HG03432 (cell line): ENCODE data around the gene CCDC33.

Source experiments
- ATAC-seq: cut with Tn5 transposase; IDR thresholded peaks from one replicate; pipeline ENCODE4 v1.9.1; 2021; ENCODE audit warnings: mild to moderate bottlenecking, moderate library complexity; ENCODE audit not compliant: unreplicated experiment

The CCDC33 gene

GRCh38 chr15:74311734-74312444, 75.8 kb downstream of the CCDC33 start:
- ATAC-seq: no peak

GRCh38 chr15:74312445-74313007, 76.4 kb downstream of the CCDC33 start:
- ATAC-seq: no peak

GRCh38 chr15:74313889-74314288, 77.8 kb downstream of the CCDC33 start:
- no peak for ATAC-seq

- no peak for ATAC-seq
Observed at GRCh38 chr15:74314795-74315438, 78.8 kb downstream of the CCDC33 start.

GRCh38 chr15:74315626-74316025, 79.5 kb downstream of the CCDC33 start:
- no peak for ATAC-seq

GRCh38 chr15:74316141-74316540, 80.0 kb downstream of the CCDC33 start:
- no peak for ATAC-seq

GRCh38 chr15:74317820-74318375, 81.8 kb downstream of the CCDC33 start:
- no peak for ATAC-seq

GRCh38 chr15:74318376-74319137, 82.4 kb downstream of the CCDC33 start:
- no peak for ATAC-seq

- no peak for ATAC-seq
Observed at GRCh38 chr15:74319138-74319460, 83.0 kb downstream of the CCDC33 start.

- ATAC-seq: no peak
Observed at GRCh38 chr15:74319596-74320351, 83.6 kb downstream of the CCDC33 start.

GRCh38 chr15:74320352-74321247, 84.5 kb downstream of the CCDC33 start:
- ATAC-seq: no peak

- no peak for ATAC-seq
Observed at GRCh38 chr15:74322558-74323180, 86.5 kb downstream of the CCDC33 start.

- no peak for ATAC-seq
Observed at GRCh38 chr15:74324714-74325113, 88.6 kb downstream of the CCDC33 start.

GRCh38 chr15:74326746-74327145, 90.6 kb downstream of the CCDC33 start:
- no peak for ATAC-seq

GRCh38 chr15:74327756-74328155, 91.6 kb downstream of the CCDC33 start:
- no peak for ATAC-seq

GRCh38 chr15:74328331-74329056, 92.4 kb downstream of the CCDC33 start:
- no peak for ATAC-seq

- ATAC-seq: no peak
Observed at GRCh38 chr15:74330861-74331408, 94.8 kb downstream of the CCDC33 start.

GRCh38 chr15:74332011-74332410, 95.9 kb downstream of the CCDC33 start:
- no peak for ATAC-seq
